SKM-1 treated with dmso at 0.1 percent for 144 hours (cell line): Measurements from ENCODE around the gene CPNE4.
"Not testable (repeated sequence)": the region's sequence is repeated elsewhere in the genome, so short reads cannot be mapped to it uniquely, and the experiment has no call there.

ENCODE experiments used
- DNase-seq: peaks from one replicate; lab custom pipeline; 2025; ENCODE audit not compliant: unreplicated experiment; lab: John Stamatoyannopoulos, UW

CPNE4 gene

GRCh38 chr3:132034486-132035464 lies at the start of gene CPNE4:
Gene CPNE4, minus strand, starts transcription at chr3:132035014.
- peak; percentile 69 for DNase-seq

GRCh38 chr3:132083583-132084279 lies 48.9 kb upstream of the CPNE4 start:
- no peak for DNase-seq

- DNase-seq: no peak
Measured at GRCh38 chr3:132083159-132083558, 48.3 kb upstream of the CPNE4 start.

- no peak for DNase-seq
Measured at GRCh38 chr3:132079147-132079546, 44.3 kb upstream of the CPNE4 start.

GRCh38 chr3:132073771-132074170 lies 39.0 kb upstream of the CPNE4 start:
- DNase-seq: no peak

GRCh38 chr3:132071043-132071442 lies 36.2 kb upstream of the CPNE4 start:
- DNase-seq: no peak

GRCh38 chr3:132064114-132064513 lies 29.3 kb upstream of the CPNE4 start:
- DNase-seq: no peak

- no peak for DNase-seq
Measured at GRCh38 chr3:132062535-132062934, 27.7 kb upstream of the CPNE4 start.

- DNase-seq: no peak
Measured at GRCh38 chr3:132055872-132056271, 21.1 kb upstream of the CPNE4 start.

GRCh38 chr3:132047209-132047608 lies 12.4 kb upstream of the CPNE4 start:
- DNase-seq: no peak

GRCh38 chr3:132044874-132045273 lies 10.1 kb upstream of the CPNE4 start:
- DNase-seq: not testable (repeated sequence)

- no peak for DNase-seq
Measured at GRCh38 chr3:132042681-132043080, 7.9 kb upstream of the CPNE4 start.

- DNase-seq: no peak
Measured at GRCh38 chr3:132038198-132038825, 3.5 kb upstream of the CPNE4 start.

- DNase-seq: no peak
Measured at GRCh38 chr3:132037581-132037980, 2.8 kb upstream of the CPNE4 start.

GRCh38 chr3:132037056-132037455 lies 2.2 kb upstream of the CPNE4 start:
- DNase-seq: no peak

GRCh38 chr3:132034097-132034485 lies 723 bp downstream of the CPNE4 start:
- no peak for DNase-seq

- DNase-seq: no peak
Measured at GRCh38 chr3:132033471-132033870, 1.3 kb downstream of the CPNE4 start.

GRCh38 chr3:132032959-132033358 lies 1.9 kb downstream of the CPNE4 start:
- DNase-seq: no peak

- peak; percentile 52 for DNase-seq
Measured at GRCh38 chr3:132029182-132029902, 5.5 kb downstream of the CPNE4 start.

GRCh38 chr3:132022914-132023313 lies 11.9 kb downstream of the CPNE4 start:
- DNase-seq: no peak

GRCh38 chr3:132020058-132020457 lies 14.8 kb downstream of the CPNE4 start:
- DNase-seq: no peak
